Measurements from ENCODE around the gene CDKN1B.

CDKN1B gene

DNA sequence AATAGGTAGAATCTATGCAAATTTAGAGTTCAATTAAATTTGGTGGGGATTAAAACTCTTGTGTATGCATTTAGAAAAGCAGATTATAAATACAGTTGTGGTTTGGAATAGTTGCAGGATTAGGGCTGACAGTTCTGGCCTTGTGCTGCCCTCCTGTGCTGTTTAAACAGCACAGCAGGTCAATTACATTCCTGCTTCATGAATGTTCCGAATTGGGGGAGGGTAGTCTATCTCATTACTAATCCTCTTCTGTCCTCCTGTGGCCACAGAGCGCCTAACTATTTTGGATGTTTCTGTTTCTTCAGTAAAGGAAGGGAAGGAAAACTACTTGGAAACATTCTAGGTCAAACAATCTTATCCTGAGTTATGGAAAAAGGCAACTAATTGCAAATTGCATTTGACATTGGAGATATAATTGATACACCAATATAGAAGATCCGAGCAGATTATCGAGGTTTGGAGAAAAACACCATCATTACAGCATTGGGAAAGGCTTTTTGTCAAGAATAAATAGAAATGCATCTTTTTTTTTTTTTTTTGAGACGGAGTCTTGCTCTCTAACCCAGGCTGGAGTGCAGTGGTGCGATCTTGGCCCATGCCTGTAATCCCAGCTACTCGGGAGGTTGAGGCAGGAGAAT is 12.5 kb upstream of the CDKN1B start:
- TF ChIP-seq CTCF (IDR thresholded peaks at IDR 0.05) = peak; percentile 100

- no peak for TF ChIP-seq CTCF (IDR thresholded peaks at IDR 0.05)
Measured at GRCh38 chr12:12705838-12706520, 11.2 kb upstream of the CDKN1B start.

DNA sequence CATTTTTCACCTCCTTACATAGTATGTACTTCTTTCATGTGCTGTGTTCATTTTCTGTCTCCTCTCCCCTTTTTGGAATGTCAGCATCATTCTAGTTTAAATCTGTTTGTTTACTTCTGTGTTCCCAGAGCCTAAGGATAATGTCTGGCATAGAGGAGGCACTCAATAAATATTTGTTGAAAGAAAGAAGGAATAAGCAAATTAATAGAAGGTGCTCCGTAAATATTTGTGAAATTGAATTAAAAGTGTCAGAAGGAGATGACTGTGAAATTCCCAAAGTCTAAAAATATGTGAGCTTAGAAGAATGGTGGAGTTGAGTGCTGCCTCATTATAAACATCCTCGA is 3.3 kb upstream of the CDKN1B start:
- TF ChIP-seq CTCF (IDR thresholded peaks at IDR 0.05) = no peak

- TF ChIP-seq CTCF (IDR thresholded peaks at IDR 0.05) = peak; percentile 36; the same call in 1 of the 2 replicates
Measured at GRCh38 chr12:12714276-12715021, 2.7 kb upstream of the CDKN1B start.

DNA sequence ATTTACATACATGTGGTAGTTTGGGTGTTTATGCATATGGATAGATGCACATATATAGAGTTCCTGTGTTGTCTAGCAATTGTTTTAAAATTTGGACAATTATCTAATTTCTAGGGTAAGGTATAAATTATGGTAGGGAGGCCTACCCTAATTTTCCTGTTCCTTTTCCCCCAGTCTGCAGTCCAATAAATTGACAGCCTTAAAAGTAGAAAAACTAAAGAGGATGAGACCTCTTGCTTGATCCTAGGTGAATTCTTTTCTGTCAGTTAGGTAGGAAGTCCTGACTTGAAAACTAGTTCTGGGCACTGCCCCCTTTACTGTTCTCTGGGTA is 2.1 kb upstream of the CDKN1B start:
- TF ChIP-seq CTCF (IDR thresholded peaks at IDR 0.05) = no peak

GRCh38 chr12:12715459-12716150 is 1.6 kb upstream of the CDKN1B start:
- no peak for TF ChIP-seq CTCF (IDR thresholded peaks at IDR 0.05)

DNA sequence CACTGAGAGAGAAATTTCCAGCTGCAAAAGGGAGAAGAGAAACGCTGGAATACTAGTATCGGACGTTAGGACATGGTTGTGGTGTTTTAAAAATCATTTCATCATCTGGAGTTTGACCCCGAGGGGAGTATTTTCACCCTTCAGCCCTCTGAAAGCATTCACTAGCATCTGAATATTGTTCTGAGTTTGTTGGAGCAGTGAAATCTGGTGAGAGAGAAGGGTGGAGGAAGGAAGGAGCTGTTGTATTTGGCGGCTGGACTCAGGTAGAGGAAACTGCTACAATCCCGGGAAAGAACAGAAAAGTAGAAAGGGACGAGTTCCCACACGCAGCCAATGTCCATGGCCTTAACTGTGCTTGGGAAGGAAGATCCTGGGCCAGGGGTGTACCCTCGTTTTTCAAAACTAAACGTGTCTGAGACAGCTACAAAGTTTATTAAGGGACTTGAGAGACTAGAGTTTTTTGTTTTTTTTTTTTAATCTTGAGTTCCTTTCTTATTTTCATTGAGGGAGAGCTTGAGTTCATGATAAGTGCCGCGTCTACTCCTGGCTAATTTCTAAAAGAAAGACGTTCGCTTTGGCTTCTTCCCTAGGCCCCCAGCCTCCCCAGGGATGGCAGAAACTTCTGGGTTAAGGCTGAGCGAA is 896 bp upstream of the CDKN1B start:
- no peak for TF ChIP-seq CTCF (IDR thresholded peaks at IDR 0.05)
